ENCODE measurements around the gene INPP4A. TPM values are rescaled to one million over a fixed set of nuclear protein-coding genes. Genes with fewer than 3 reads are reported as not detected.

Gene INPP4A
- total and polyA plus RNA-seq, 2 experiments from 2014 or later = 7.9 to 13.1 TPM

- no peaks in the 10 kb centered on the region for H3K9me3 ChIP-seq (ENCODE audit: low read depth)
- H3K27me3 ChIP-seq = no peaks in the 10 kb centered on the region
- no peak overlapping the region for H3K4me2 ChIP-seq
- WGBS (ENCODE audit: low lambda C conversion rate, missing lambda C conversion rate) = 98% methylated on average over 3 of the region's 3 CpGs
- DNase-seq (ENCODE audit: low spot score) = no peak
- H3K27ac ChIP-seq = no peak overlapping the region
- no peaks in the 10 kb centered on the region for H3K9me2 ChIP-seq (replicated peaks; ENCODE audit: insufficient read depth)
- H3K36me3 ChIP-seq (replicated peaks; ENCODE audit: insufficient read depth, low read depth) = no peaks in the 10 kb centered on the region
- no peak for TF ChIP-seq EZH2phosphoT487 (IDR thresholded peaks at IDR 0.05; ENCODE audit: low read depth, severe bottlenecking, unreplicated experiment)
- TF ChIP-seq EZH2 (IDR thresholded peaks at IDR 0.05; ENCODE audit: borderline replicate concordance) = no peak
- no peak for TF ChIP-seq CTCF (IDR thresholded peaks at IDR 0.05; ENCODE audit: poor library complexity)
- H3K4me1 ChIP-seq (ENCODE audit: insufficient read depth) = peaks cover 7% of the 10 kb centered on the region
- H4K20me1 ChIP-seq (ENCODE audit: insufficient read depth, poor library complexity, severe bottlenecking) = no peaks in the 10 kb centered on the region
- H3K79me2 ChIP-seq = peaks cover 10% of the 10 kb centered on the region
- no peak overlapping the region for H3K4me3 ChIP-seq
- no peak overlapping the region for H2AFZ ChIP-seq
Measured at GRCh38 chr2:98511981-98512380, 67.3 kb downstream of the INPP4A start.

GRCh38 chr2:98512699-98513098 is 68.0 kb downstream of the INPP4A start:
- no peak for TF ChIP-seq EZH2 (IDR thresholded peaks at IDR 0.05; ENCODE audit: borderline replicate concordance)
- no peak for TF ChIP-seq CTCF (IDR thresholded peaks at IDR 0.05; ENCODE audit: poor library complexity)
- no peak for TF ChIP-seq EZH2phosphoT487 (IDR thresholded peaks at IDR 0.05; ENCODE audit: low read depth, severe bottlenecking, unreplicated experiment)
- peaks cover 7% of the 10 kb centered on the region for H3K4me1 ChIP-seq (ENCODE audit: insufficient read depth)
- H3K9me2 ChIP-seq (replicated peaks; ENCODE audit: insufficient read depth) = no peaks in the 10 kb centered on the region
- H3K27me3 ChIP-seq = no peaks in the 10 kb centered on the region
- H4K20me1 ChIP-seq (ENCODE audit: insufficient read depth, poor library complexity, severe bottlenecking) = no peaks in the 10 kb centered on the region
- no peak overlapping the region for H2AFZ ChIP-seq
- H3K27ac ChIP-seq = no peak overlapping the region
- H3K79me2 ChIP-seq = peaks cover 10% of the 10 kb centered on the region
- H3K4me2 ChIP-seq = no peak overlapping the region
- no peaks in the 10 kb centered on the region for H3K9me3 ChIP-seq (ENCODE audit: low read depth)
- 95% methylated on average over 5 of the region's 5 CpGs for WGBS (ENCODE audit: low lambda C conversion rate, missing lambda C conversion rate)
- H3K36me3 ChIP-seq (replicated peaks; ENCODE audit: insufficient read depth, low read depth) = no peaks in the 10 kb centered on the region
- no peak overlapping the region for H3K4me3 ChIP-seq
- no peak for DNase-seq (ENCODE audit: low spot score)

GRCh38 chr2:98514096-98514639 is 69.5 kb downstream of the INPP4A start:
- peaks cover 14% of the 10 kb centered on the region for H3K79me2 ChIP-seq
- no peaks in the 10 kb centered on the region for H3K36me3 ChIP-seq (replicated peaks; ENCODE audit: insufficient read depth, low read depth)
- H3K27ac ChIP-seq = no peak overlapping the region
- H3K9me2 ChIP-seq (replicated peaks; ENCODE audit: insufficient read depth) = no peaks in the 10 kb centered on the region
- WGBS (ENCODE audit: low lambda C conversion rate, missing lambda C conversion rate) = 82% methylated on average over 5 of the region's 5 CpGs
- no peak overlapping the region for H3K4me2 ChIP-seq
- H3K4me1 ChIP-seq (ENCODE audit: insufficient read depth) = peaks cover 7% of the 10 kb centered on the region
- no peak for TF ChIP-seq EZH2phosphoT487 (IDR thresholded peaks at IDR 0.05; ENCODE audit: low read depth, severe bottlenecking, unreplicated experiment)
- no peak for TF ChIP-seq EZH2 (IDR thresholded peaks at IDR 0.05; ENCODE audit: borderline replicate concordance)
- no peak for TF ChIP-seq CTCF (IDR thresholded peaks at IDR 0.05; ENCODE audit: poor library complexity)
- no peak overlapping the region for H2AFZ ChIP-seq
- no peak overlapping the region for H3K4me3 ChIP-seq
- H3K27me3 ChIP-seq = no peaks in the 10 kb centered on the region
- H4K20me1 ChIP-seq (ENCODE audit: insufficient read depth, poor library complexity, severe bottlenecking) = no peaks in the 10 kb centered on the region
- H3K9me3 ChIP-seq (ENCODE audit: low read depth) = no peaks in the 10 kb centered on the region
- DNase-seq (ENCODE audit: low spot score) = no peak

Data from hepatocyte (in vitro differentiated cells).